ENCODE data around the gene FMN2.

FMN2 gene

GRCh38 chr1:240070188-240070587 lies 21.5 kb upstream of the FMN2 start:
- no peaks in the 10 kb centered on the region for H3K9me3 ChIP-seq (ENCODE audit: insufficient read depth, low read length)
- H3K27me3 ChIP-seq (ENCODE audit: low read depth, low read length), result no peaks in the 10 kb centered on the region
- no peak overlapping the region for H3K4me2 ChIP-seq (ENCODE audit: low read length)
- TF ChIP-seq, protein P1, sequence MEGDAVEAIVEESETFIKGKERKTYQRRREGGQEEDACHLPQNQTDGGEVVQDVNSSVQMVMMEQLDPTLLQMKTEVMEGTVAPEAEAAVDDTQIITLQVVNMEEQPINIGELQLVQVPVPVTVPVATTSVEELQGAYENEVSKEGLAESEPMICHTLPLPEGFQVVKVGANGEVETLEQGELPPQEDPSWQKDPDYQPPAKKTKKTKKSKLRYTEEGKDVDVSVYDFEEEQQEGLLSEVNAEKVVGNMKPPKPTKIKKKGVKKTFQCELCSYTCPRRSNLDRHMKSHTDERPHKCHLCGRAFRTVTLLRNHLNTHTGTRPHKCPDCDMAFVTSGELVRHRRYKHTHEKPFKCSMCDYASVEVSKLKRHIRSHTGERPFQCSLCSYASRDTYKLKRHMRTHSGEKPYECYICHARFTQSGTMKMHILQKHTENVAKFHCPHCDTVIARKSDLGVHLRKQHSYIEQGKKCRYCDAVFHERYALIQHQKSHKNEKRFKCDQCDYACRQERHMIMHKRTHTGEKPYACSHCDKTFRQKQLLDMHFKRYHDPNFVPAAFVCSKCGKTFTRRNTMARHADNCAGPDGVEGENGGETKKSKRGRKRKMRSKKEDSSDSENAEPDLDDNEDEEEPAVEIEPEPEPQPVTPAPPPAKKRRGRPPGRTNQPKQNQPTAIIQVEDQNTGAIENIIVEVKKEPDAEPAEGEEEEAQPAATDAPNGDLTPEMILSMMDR (IDR thresholded peaks at IDR 0.05; ENCODE audit: low read depth, low read length), result no peak
- TF ChIP-seq EZH2phosphoT487 (IDR thresholded peaks at IDR 0.05; ENCODE audit: low read depth), result no peak
- no peaks in the 10 kb centered on the region for H3K36me3 ChIP-seq (replicated peaks; ENCODE audit: low read depth, low read length)
- H3K9ac ChIP-seq (ENCODE audit: low read length), result no peak overlapping the region
- H3K79me2 ChIP-seq (ENCODE audit: low read length), result no peaks in the 10 kb centered on the region
- no peak overlapping the region for H3K27ac ChIP-seq (ENCODE audit: low read length)
- H3K4me3 ChIP-seq (ENCODE audit: low read length), result no peak overlapping the region
- peaks cover 5% of the 10 kb centered on the region for H3K4me1 ChIP-seq (ENCODE audit: low read length)
- no peak overlapping the region for H2AFZ ChIP-seq (ENCODE audit: low read depth, low read length)
- no peaks in the 10 kb centered on the region for H4K20me1 ChIP-seq (ENCODE audit: insufficient read depth, low read length)

GRCh38 chr1:240073097-240073496 lies 18.6 kb upstream of the FMN2 start:
- Histone ChIP-seq H3K4me3 (ENCODE audit: low read length) (no peak overlapping the region), H4K20me1 (ENCODE audit: insufficient read depth, low read length) (no peaks in the 10 kb centered on the region), H3K79me2 (ENCODE audit: low read length) (no peaks in the 10 kb centered on the region), H2AFZ (ENCODE audit: low read depth, low read length) (no peak overlapping the region), H3K36me3 (replicated peaks; ENCODE audit: low read depth, low read length) (no peaks in the 10 kb centered on the region), H3K4me2 (ENCODE audit: low read length) (no peak overlapping the region), H3K9me3 (ENCODE audit: insufficient read depth, low read length) (no peaks in the 10 kb centered on the region), H3K9ac (ENCODE audit: low read length) (no peak overlapping the region), H3K4me1 (ENCODE audit: low read length) (peaks cover 6% of the 10 kb centered on the region), H3K27me3 (ENCODE audit: low read depth, low read length) (no peaks in the 10 kb centered on the region), H3K27ac (ENCODE audit: low read length) (no peak overlapping the region)
- TF ChIP-seq, protein P1 (IDR thresholded peaks at IDR 0.05; ENCODE audit: low read depth, low read length), result no peak
- no peak for TF ChIP-seq EZH2phosphoT487 (IDR thresholded peaks at IDR 0.05; ENCODE audit: low read depth)

- H3K9me3 ChIP-seq (ENCODE audit: insufficient read depth, low read length), result no peaks in the 10 kb centered on the region
- TF ChIP-seq EZH2phosphoT487 (IDR thresholded peaks at IDR 0.05; ENCODE audit: low read depth), result no peak
- TF ChIP-seq, protein P1 (IDR thresholded peaks at IDR 0.05; ENCODE audit: low read depth, low read length), result no peak
- H4K20me1 ChIP-seq (ENCODE audit: insufficient read depth, low read length), result no peaks in the 10 kb centered on the region
- H3K4me2 ChIP-seq (ENCODE audit: low read length), result no peak overlapping the region
- no peak overlapping the region for H3K4me3 ChIP-seq (ENCODE audit: low read length)
- no peaks in the 10 kb centered on the region for H3K27me3 ChIP-seq (ENCODE audit: low read depth, low read length)
- no peak overlapping the region for H3K9ac ChIP-seq (ENCODE audit: low read length)
- no peaks in the 10 kb centered on the region for H3K36me3 ChIP-seq (replicated peaks; ENCODE audit: low read depth, low read length)
- H3K79me2 ChIP-seq (ENCODE audit: low read length), result no peaks in the 10 kb centered on the region
- H3K27ac ChIP-seq (ENCODE audit: low read length), result no peak overlapping the region
- peaks cover 6% of the 10 kb centered on the region for H3K4me1 ChIP-seq (ENCODE audit: low read length)
- H2AFZ ChIP-seq (ENCODE audit: low read depth, low read length), result no peak overlapping the region
These were observed 17.3 kb upstream of the FMN2 start for GRCh38 chr1:240074422-240074821.

- peaks cover 6% of the 10 kb centered on the region for H3K4me1 ChIP-seq (ENCODE audit: low read length)
- no peaks in the 10 kb centered on the region for H4K20me1 ChIP-seq (ENCODE audit: insufficient read depth, low read length)
- H3K36me3 ChIP-seq (replicated peaks; ENCODE audit: low read depth, low read length), result no peaks in the 10 kb centered on the region
- H3K4me2 ChIP-seq (ENCODE audit: low read length), result peak overlapping the region; percentile 31
- H3K9me3 ChIP-seq (ENCODE audit: insufficient read depth, low read length), result no peaks in the 10 kb centered on the region
- no peaks in the 10 kb centered on the region for H3K79me2 ChIP-seq (ENCODE audit: low read length)
- no peak overlapping the region for H3K27ac ChIP-seq (ENCODE audit: low read length)
- TF ChIP-seq, protein P1 (IDR thresholded peaks at IDR 0.05; ENCODE audit: low read depth, low read length), result no peak
- no peak for TF ChIP-seq EZH2phosphoT487 (IDR thresholded peaks at IDR 0.05; ENCODE audit: low read depth)
- no peak overlapping the region for H3K4me3 ChIP-seq (ENCODE audit: low read length)
- H2AFZ ChIP-seq (ENCODE audit: low read depth, low read length), result no peak overlapping the region
- no peak overlapping the region for H3K9ac ChIP-seq (ENCODE audit: low read length)
- no peaks in the 10 kb centered on the region for H3K27me3 ChIP-seq (ENCODE audit: low read depth, low read length)
These were observed 16.8 kb upstream of the FMN2 start for GRCh38 chr1:240074908-240075307.
